Measurements from ENCODE around the gene NEURL1.

- TF ChIP-seq, protein P1, sequence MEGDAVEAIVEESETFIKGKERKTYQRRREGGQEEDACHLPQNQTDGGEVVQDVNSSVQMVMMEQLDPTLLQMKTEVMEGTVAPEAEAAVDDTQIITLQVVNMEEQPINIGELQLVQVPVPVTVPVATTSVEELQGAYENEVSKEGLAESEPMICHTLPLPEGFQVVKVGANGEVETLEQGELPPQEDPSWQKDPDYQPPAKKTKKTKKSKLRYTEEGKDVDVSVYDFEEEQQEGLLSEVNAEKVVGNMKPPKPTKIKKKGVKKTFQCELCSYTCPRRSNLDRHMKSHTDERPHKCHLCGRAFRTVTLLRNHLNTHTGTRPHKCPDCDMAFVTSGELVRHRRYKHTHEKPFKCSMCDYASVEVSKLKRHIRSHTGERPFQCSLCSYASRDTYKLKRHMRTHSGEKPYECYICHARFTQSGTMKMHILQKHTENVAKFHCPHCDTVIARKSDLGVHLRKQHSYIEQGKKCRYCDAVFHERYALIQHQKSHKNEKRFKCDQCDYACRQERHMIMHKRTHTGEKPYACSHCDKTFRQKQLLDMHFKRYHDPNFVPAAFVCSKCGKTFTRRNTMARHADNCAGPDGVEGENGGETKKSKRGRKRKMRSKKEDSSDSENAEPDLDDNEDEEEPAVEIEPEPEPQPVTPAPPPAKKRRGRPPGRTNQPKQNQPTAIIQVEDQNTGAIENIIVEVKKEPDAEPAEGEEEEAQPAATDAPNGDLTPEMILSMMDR (IDR thresholded peaks at IDR 0.05): no peak
- no peak for TF ChIP-seq POLR2A (IDR thresholded peaks at IDR 0.05)
Observed at GRCh38 chr10:103447187-103447586, 46.3 kb upstream of the NEURL1 start.

All from Peyer's patch (tissue), 4 donors.